ENCODE measurements around the gene ZFR. TPM values are rescaled to one million over a fixed set of nuclear protein-coding genes. Genes with fewer than 3 reads are reported as not detected.

Gene ZFR
- total RNA-seq, 1 donor from 2014 or later, result 77.1 TPM

DNA sequence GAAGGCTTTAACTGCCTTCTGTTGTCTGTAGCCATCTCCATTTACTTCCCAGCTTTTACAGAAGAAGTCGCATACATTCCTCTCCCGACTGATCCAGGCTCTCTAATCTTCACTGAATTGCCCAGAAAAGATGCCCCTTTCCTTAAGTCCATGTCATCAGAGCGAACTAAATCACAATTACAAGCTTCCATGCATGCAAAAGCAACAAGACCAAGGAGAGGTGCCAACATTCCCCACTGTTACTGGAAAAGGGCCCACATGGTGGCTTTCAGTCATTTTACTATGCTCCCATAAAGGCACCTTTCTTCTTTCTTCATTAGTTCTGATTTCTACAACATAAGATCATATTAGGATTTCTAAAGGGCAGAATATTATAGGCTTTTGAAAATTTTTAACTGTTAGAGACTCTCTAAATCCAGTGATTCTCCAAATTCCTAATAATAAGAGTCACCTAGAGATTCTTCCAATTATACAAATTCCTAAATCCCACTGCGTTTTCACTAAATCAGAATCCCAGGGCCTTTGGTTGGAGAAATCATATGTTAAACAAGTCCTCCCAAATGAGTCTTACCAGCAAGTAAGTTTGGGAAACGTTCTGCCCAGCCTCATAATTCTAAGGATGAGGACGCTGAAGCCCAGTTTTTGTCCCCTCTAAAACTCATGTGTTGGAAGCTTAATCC is 17.0 kb upstream of the ZFR start:
- H3K4me3 Mint-ChIP-seq (ENCODE audit: unreplicated experiment), result no peak overlapping the region
- no peaks in the 10 kb centered on the region for H3K4me1 Mint-ChIP-seq (ENCODE audit: low read depth)
- H3K36me3 Mint-ChIP-seq (ENCODE audit: low read depth), result no peaks in the 10 kb centered on the region
- DNase-seq (ENCODE audit: low spot score), result no peak
- peaks cover under 1% of the 10 kb centered on the region for H3K27me3 Mint-ChIP-seq (ENCODE audit: low read depth)
- H3K9me3 Mint-ChIP-seq (ENCODE audit: low read depth), result no peaks in the 10 kb centered on the region
- H3K27ac Mint-ChIP-seq (ENCODE audit: unreplicated experiment), result no peak overlapping the region
- TF ChIP-seq, protein P1, sequence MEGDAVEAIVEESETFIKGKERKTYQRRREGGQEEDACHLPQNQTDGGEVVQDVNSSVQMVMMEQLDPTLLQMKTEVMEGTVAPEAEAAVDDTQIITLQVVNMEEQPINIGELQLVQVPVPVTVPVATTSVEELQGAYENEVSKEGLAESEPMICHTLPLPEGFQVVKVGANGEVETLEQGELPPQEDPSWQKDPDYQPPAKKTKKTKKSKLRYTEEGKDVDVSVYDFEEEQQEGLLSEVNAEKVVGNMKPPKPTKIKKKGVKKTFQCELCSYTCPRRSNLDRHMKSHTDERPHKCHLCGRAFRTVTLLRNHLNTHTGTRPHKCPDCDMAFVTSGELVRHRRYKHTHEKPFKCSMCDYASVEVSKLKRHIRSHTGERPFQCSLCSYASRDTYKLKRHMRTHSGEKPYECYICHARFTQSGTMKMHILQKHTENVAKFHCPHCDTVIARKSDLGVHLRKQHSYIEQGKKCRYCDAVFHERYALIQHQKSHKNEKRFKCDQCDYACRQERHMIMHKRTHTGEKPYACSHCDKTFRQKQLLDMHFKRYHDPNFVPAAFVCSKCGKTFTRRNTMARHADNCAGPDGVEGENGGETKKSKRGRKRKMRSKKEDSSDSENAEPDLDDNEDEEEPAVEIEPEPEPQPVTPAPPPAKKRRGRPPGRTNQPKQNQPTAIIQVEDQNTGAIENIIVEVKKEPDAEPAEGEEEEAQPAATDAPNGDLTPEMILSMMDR (IDR thresholded peaks at IDR 0.05), result no peak

- H3K4me1 Mint-ChIP-seq (ENCODE audit: low read depth), result no peaks in the 10 kb centered on the region
- H3K4me3 Mint-ChIP-seq (ENCODE audit: unreplicated experiment), result no peak overlapping the region
- TF ChIP-seq, protein P1 (IDR thresholded peaks at IDR 0.05), result no peak
- H3K27ac Mint-ChIP-seq (ENCODE audit: unreplicated experiment), result no peak overlapping the region
- H3K9me3 Mint-ChIP-seq (ENCODE audit: low read depth), result no peaks in the 10 kb centered on the region
- no peaks in the 10 kb centered on the region for H3K36me3 Mint-ChIP-seq (ENCODE audit: low read depth)
- H3K27me3 Mint-ChIP-seq (ENCODE audit: low read depth), result peaks cover 2% of the 10 kb centered on the region
- DNase-seq (ENCODE audit: low spot score), result no peak
Measured at GRCh38 chr5:32460702-32461101, 16.2 kb upstream of the ZFR start.

GRCh38 chr5:32458880-32459495 is 14.4 kb upstream of the ZFR start:
- no peaks in the 10 kb centered on the region for H3K9me3 Mint-ChIP-seq (ENCODE audit: low read depth)
- H3K27me3 Mint-ChIP-seq (ENCODE audit: low read depth), result peaks cover 2% of the 10 kb centered on the region
- no peaks in the 10 kb centered on the region for H3K36me3 Mint-ChIP-seq (ENCODE audit: low read depth)
- DNase-seq (ENCODE audit: low spot score), result no peak
- no peak overlapping the region for H3K4me3 Mint-ChIP-seq (ENCODE audit: unreplicated experiment)
- TF ChIP-seq, protein P1 (IDR thresholded peaks at IDR 0.05), result no peak
- no peak overlapping the region for H3K27ac Mint-ChIP-seq (ENCODE audit: unreplicated experiment)
- no peaks in the 10 kb centered on the region for H3K4me1 Mint-ChIP-seq (ENCODE audit: low read depth)

GRCh38 chr5:32455311-32455710 is 10.8 kb upstream of the ZFR start:
- Mint-ChIP-seq H3K9me3 (ENCODE audit: low read depth) (no peaks in the 10 kb centered on the region), H3K4me1 (ENCODE audit: low read depth) (no peaks in the 10 kb centered on the region), H3K27ac (ENCODE audit: unreplicated experiment) (no peak overlapping the region), H3K36me3 (ENCODE audit: low read depth) (no peaks in the 10 kb centered on the region), H3K4me3 (ENCODE audit: unreplicated experiment) (no peak overlapping the region), H3K27me3 (ENCODE audit: low read depth) (peaks cover 2% of the 10 kb centered on the region)
- DNase-seq (ENCODE audit: low spot score), result no peak
- TF ChIP-seq, protein P1 (IDR thresholded peaks at IDR 0.05), result no peak

DNA sequence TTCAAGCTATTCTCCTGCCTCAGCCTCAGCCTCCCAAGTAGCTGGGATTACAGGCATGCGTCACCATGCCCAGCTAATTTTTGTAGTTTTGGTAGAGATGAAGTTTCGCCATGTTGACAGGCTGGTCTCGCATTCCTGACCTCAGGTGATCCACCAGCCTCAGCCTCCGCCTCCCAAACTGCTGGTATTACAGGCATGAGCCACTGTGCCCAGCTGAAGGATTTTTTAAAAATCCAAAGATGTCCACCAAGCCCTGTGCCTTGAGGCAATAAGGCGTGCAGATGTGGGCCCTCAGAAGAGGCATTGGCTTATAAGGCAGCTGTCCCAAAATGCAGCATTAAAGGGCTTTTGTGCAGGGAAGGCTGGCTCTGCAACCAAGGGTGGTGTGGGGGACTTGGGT is 10.3 kb upstream of the ZFR start:
- H3K4me1 Mint-ChIP-seq (ENCODE audit: low read depth), result no peaks in the 10 kb centered on the region
- H3K27me3 Mint-ChIP-seq (ENCODE audit: low read depth), result peaks cover 2% of the 10 kb centered on the region
- no peak overlapping the region for H3K4me3 Mint-ChIP-seq (ENCODE audit: unreplicated experiment)
- DNase-seq (ENCODE audit: low spot score), result no peak
- H3K36me3 Mint-ChIP-seq (ENCODE audit: low read depth), result no peaks in the 10 kb centered on the region
- H3K9me3 Mint-ChIP-seq (ENCODE audit: low read depth), result no peaks in the 10 kb centered on the region
- TF ChIP-seq, protein P1 (IDR thresholded peaks at IDR 0.05), result no peak
- no peak overlapping the region for H3K27ac Mint-ChIP-seq (ENCODE audit: unreplicated experiment)

Data from chondrocyte (in vitro differentiated cells).